Aortic smooth muscle cell (primary cell): ENCODE measurements around the gene EDDM3A. TPM values are rescaled to one million over a fixed set of nuclear protein-coding genes. Genes with fewer than 3 reads are reported as not detected.

Source experiments
- total RNA-seq: library from RNA; depleted of rRNA; stranded (reverse); fragments of >200 nt; gene quantifications from 2 replicates; pipeline ENCODE4 v1.2.3, GENCODE V29; 2014

Gene EDDM3A
- total RNA-seq: not detected in 2 replicates

GRCh38 chr14:20745571-20746358 is at the start of gene EDDM3A:
EDDM3A (plus strand) TSS chr14:20745887; CDS start chr14:20747581, 1,694 bp downstream.

Other genes starting within 250 kb of the EDDM3A start
- not detected in 2 replicates for gene RNASE10, start 240.3 kb upstream of the EDDM3A start, total RNA-seq
- gene RNASE9, start 184.8 kb upstream of the EDDM3A start, total RNA-seq: not detected in 2 replicates
- gene RNASE11, start 157.9 kb upstream of the EDDM3A start, total RNA-seq: not detected in 2 replicates
- not detected in 2 replicates for gene RNASE12, start 154.5 kb upstream of the EDDM3A start, total RNA-seq
- not detected in 2 replicates for gene OR6S1, start 104.2 kb upstream of the EDDM3A start, total RNA-seq
- 36.6 and 44.2 TPM in 2 replicates for gene RNASE4, start 61.3 kb upstream of the EDDM3A start, total RNA-seq
- gene ANG, start 57.1 kb upstream of the EDDM3A start, total RNA-seq: 5.0 and 7.8 TPM in 2 replicates
- not detected in 2 replicates for gene EDDM3B, start 22.5 kb downstream of the EDDM3A start, total RNA-seq
- gene RNASE6, start 35.4 kb downstream of the EDDM3A start, total RNA-seq: not detected in 2 replicates
- gene RNASE1, start 57.0 kb downstream of the EDDM3A start, total RNA-seq: 3.6 and 7.1 TPM in 2 replicates
- not detected in 2 replicates for gene RNASE3, start 145.5 kb downstream of the EDDM3A start, total RNA-seq
- gene RNASE2, start 209.6 kb downstream of the EDDM3A start, total RNA-seq: not detected in 2 replicates
- 23.1 and 23.2 TPM in 2 replicates for gene METTL17, start 244.1 kb downstream of the EDDM3A start, total RNA-seq